HG03342 (cell line): Measurements from ENCODE around the gene HOMER2.
"Not testable (repeated sequence)": the region's sequence is repeated elsewhere in the genome, so short reads cannot be mapped to it uniquely, and the experiment has no call there.

Source experiments
- ATAC-seq: cut with Tn5 transposase; IDR thresholded peaks from one replicate; pipeline ENCODE4 v1.9.1; 2021; ENCODE audit warnings: mild to moderate bottlenecking, moderate library complexity; ENCODE audit not compliant: unreplicated experiment

The HOMER2 gene

GRCh38 chr15:82952158-82953081 lies at the start of gene HOMER2:
Gene HOMER2, minus strand, starts transcription at chr15:82952720. Its CDS starts 185 bp downstream, at chr15:82952535.
- ATAC-seq, result no peak

GRCh38 chr15:83000672-83001031 lies 48.1 kb upstream of the HOMER2 start:
- ATAC-seq, result not testable (repeated sequence)

DNA sequence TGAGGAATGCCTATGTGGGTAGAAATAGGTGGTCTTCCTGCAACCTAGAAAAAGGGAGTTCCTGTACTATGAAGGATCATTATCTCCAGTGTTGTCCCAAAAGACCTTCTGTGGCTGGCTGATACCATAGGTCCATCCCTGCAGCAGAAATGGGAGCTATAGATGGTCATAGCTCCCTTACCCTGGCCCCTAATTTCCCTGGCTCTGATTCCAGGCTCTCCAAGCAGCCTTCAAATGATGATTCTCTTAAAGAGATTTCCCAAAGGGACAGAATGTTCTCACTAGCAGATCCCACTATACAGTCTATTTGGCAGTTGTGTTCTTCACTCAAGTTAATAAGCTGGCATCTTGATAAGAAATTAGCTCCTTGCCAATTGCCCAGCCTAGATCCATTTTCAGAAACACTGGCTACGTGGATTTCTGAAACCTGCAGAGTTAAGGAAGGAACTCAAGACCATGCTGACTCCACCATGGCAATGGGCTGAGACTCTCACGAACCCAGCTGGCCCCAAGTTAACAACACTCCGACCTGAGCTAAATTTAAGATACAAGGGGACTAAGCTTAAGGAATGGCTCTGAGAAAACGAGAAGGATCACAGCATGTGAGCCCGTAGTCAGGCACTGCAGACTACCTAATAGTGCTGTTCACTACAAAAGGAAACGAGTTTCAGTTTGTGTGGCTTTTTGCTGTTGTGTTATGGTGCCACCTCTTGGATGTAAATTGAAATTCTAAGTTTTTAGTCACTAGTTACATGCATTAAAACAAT lies 47.6 kb upstream of the HOMER2 start:
- peak; percentile 86 for ATAC-seq

- no peak for ATAC-seq
Observed at GRCh38 chr15:82999426-82999825, 46.9 kb upstream of the HOMER2 start.

DNA sequence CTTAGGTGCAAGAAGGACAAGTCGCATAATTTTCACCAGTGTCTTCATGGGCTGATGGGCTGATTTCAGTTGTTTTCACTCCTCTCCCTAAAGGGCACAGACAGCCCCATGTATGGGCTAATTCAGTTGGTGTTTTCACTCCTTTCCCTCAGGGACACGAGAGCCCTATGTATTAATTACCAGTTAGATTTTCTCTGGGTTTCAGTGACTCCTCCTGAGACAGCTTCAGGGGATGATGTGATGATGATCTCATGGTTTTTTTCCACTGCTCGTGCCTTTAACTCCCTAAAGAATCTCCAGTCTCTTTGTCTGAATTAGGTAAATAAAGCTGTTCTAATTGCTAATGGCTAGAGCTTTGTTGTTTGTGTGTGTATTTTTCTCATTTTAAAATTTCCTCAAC lies 43.4 kb upstream of the HOMER2 start:
- no peak for ATAC-seq

DNA sequence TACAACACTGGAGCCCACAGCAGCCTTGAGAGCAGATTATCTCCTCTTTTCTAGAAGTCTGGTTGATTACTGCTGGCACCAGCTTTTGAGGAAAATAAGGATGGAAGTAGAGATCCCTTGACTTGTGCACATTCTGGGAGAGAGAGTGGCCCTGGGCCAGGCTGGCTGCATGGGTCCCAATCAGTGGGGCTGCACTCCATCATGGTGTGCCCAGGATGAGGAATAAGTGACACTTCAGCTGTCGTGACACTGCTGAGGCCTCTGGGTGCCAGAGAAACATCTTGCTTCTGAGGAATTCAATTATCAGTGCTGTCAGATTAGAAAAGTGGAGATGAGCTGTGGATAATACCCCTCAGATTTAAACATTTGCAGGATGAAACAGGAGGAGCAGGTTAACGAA lies 42.6 kb upstream of the HOMER2 start:
- ATAC-seq, result no peak

DNA sequence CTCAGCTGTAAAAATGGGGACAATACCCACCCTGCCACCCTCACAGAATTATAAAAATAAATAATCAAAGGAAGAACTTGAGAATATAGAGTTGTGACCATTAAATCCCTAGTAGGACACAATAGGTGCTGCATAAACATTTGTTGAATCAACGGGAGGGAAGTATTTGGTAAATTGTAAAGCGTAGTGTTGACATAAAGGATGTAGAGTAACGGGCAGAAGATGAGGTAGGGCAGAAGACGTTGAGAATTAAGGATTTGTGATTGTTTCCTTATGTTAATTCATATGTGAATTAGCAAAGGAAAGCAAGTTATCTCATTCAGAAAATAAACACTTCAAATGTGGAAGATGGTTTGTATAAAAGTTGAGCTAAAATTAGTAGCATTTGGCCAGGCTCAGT lies 40.6 kb upstream of the HOMER2 start:
- ATAC-seq, result no peak

DNA sequence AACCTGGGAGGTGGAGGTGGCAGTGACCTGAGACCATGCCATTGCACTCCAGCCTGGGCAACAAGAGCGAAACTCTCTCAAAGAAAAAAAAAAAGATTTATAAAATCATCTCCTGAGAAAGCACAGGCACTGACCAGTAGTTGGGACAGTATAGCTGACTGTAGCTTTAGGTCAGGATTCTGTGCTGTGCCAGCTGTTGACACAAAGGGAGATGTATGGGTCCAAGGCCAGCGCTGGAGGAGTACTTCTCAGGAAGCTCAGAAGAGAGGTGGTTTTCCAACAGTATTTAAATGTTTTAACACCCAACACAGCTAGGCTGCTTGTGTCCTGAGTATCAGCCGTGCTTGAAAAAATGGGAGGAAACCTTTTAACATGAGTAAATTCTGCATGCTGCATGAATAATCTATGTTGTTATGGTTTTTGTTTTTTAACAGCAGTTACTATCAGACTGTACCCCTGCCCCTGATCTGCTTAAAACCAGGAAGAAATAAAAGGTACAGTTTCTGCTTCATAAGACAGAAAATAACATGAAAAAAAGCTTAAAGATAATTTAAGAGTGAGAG lies 40.0 kb upstream of the HOMER2 start:
- no peak for ATAC-seq

DNA sequence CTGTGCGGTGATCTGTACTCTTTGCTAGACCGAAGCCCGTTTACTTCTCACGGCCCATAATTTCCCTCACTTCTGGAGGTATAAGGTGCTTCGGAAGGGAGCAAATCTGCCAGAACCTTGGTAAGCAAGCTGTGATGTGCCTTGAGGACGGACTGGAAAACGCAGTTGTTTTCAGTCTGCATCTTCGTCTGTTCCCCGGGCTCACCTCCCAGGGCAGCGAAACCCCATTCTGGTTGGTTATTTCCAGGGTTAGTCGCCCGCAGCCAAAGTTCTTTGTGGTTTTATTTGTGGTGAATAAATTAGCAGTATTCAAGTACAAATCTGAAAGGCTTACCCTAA lies 33.9 kb upstream of the HOMER2 start:
- ATAC-seq, result peak; percentile 32

DNA sequence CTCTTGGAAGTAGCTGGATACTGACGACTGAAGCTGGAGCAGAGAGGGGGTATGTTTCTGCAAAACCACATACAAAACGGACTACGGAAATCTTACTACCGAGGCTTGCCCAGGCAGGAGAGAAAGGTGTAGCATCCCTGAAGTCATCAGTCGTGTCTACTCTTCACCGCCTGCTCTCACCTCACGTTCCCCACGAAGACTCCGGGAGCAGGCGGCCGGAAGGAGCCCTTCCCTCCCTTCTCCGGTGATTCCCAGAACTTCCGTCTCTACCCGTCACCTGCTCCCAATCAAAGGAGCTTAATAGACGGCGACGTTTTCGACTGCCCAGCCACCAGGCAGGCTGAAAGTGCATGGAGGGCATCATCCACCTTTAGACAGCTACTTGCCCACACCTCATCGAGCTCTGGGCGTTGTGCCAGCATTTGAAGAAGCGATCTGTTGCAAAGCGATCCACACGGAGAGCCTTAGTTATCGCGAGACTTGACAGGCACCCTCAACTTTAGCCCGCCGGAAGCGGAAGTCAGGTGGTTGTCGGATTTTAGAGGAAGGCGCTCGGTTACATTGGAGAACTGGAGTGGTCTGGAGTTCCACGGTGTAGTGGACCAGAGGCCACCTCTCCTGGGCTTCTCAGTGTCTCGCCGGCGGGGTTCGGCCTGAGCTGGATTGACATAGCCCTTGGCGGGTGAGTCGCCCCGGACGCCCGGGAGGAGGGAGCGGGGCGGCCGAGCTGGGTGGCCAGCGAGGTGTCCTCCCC lies 33.3 kb upstream of the HOMER2 start, which contains the start of gene RAMAC:
Gene RAMAC (plus strand): TSS at position 523 of the 754 bp plus-strand sequence. CDS start 2,809 bp downstream, outside the sequence.
- peak; percentile 95 for ATAC-seq

DNA sequence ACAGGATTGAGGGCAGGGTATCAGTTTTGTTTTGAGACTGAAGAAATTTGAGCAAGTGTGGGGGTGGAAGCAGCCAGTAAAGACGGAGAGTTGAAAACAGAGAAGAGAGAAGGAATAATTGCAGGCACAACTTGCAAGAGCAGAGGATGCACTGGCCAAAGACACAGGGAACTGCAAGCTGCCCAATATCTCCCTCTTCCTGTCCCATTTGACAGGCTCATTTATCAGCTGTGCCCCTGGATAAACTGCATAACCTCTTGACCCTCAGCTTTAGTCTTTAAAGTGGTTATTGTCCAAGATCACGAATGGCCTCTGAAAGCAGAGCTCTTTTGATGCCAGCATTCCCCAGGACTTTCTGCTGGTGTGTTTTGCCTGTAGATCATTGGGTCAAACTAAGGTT lies 28.5 kb upstream of the HOMER2 start:
- ATAC-seq, result no peak

- ATAC-seq, result no peak
Observed at GRCh38 chr15:82979726-82980125, 27.2 kb upstream of the HOMER2 start.

GRCh38 chr15:82978438-82978837 lies 25.9 kb upstream of the HOMER2 start:
- no peak for ATAC-seq

- ATAC-seq, result no peak
Observed at GRCh38 chr15:82977076-82977475, 24.6 kb upstream of the HOMER2 start.

- no peak for ATAC-seq
Observed at GRCh38 chr15:82972990-82973389, 20.5 kb upstream of the HOMER2 start.

DNA sequence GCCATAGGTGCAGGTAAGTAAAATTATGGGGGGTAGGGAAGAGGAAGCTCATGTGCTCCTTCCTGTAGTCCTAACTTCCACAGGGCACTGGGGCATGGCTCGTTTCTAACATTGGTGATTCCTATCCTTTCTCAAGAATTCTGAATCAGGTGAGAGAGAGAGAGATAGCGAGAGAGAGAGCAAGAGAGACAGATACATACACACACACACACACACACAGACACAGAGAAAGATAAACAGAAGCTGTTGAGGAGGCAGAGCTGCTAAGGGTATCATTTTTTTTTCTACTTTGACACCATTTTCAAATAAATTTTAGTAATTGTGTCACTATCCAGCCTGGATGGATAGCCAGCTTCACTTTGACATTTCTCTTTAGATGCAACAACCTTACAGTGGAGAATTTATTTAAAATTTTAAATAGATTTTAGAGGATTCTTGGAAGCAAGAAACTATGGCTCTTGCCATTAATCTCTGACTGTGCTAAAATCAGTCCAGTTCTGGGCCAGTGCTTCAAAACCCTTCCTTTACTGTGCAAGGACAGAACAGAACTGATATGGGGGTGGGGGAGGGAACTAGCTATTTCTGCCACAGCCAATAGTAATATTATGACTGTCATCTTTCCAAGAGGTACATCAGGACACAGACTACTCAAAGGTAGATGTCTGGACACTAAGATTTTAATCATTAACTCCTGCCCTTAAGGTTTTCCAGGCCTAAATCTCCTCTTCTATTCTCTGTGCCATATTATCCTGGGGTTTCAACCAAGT lies 18.9 kb upstream of the HOMER2 start:
- ATAC-seq, result no peak

DNA sequence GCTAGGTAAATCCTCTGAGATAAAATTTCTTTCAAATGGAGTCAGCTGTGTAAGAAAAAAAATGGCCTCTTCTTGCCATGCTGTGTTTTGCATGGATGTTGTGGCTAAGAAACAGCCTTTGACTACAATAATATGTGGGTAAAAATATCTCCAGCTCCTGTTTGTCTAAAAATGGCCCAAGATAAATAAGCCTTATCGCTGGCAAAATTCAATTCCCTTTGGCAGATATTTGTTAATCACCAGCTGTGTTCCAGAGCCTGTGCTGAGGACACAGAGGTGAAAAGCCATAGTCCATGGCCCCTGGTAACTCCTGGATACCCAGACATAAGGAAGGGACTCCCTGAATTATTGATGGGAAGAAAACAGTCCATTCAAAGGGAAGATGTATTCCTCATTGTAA lies 18.2 kb upstream of the HOMER2 start:
- no peak for ATAC-seq

- ATAC-seq, result no peak
Observed at GRCh38 chr15:82970078-82970686, 17.7 kb upstream of the HOMER2 start.

DNA sequence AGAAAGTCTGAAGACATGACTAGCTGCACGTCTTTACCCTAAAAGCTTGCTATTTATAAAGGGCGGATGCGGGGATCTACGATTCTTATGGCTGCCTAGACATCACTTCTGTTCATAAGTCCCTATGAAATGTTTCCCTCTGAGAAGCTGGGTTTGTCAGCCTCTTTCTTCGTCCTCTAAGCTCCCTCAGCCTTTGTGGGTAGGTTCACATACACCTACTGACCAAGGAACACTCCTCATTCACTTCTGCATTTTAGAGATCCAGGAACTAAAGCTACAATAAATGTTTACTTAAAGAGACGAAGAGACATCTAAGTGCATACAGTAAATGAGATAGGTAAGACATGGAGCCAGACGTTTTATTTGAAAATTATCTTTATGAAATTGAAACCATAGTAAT lies 16.8 kb upstream of the HOMER2 start:
- no peak for ATAC-seq

GRCh38 chr15:82968066-82968465 lies 15.5 kb upstream of the HOMER2 start:
- no peak for ATAC-seq
